Choroid plexus epithelial cell (primary cell): Measurements from ENCODE around the gene TRABD.

ENCODE experiments used
- DNase-seq: peaks from one replicate; pipeline ENCODE4 v3.0.0-alpha.2; 2010; ENCODE audit warnings: low read depth
- H3K4me3 ChIP-seq: 2 replicates; pipeline ENCODE4 v1.5.1; 2011; ENCODE audit warnings: low read depth, mild to moderate bottlenecking, control low read depth, low read length, moderate library complexity
- CTCF ChIP-seq: conservative IDR thresholded peaks from 2 replicates; pipeline ENCODE4 v1.5.1; 2011; ENCODE audit warnings: low read depth, mild to moderate bottlenecking, control low read depth, inconsistent platforms, low read length, moderate library complexity

The TRABD gene

GRCh38 chr22:50210378-50211139 lies 24.8 kb downstream of the TRABD start:
- no peak overlapping the region for H3K4me3 ChIP-seq
- no peak for DNase-seq
- TF ChIP-seq CTCF = no peak

GRCh38 chr22:50211147-50211546 lies 25.4 kb downstream of the TRABD start:
- TF ChIP-seq CTCF = no peak
- DNase-seq = no peak
- no peak overlapping the region for H3K4me3 ChIP-seq

- H3K4me3 ChIP-seq = no peak overlapping the region
- no peak for DNase-seq
- TF ChIP-seq CTCF = no peak
Observed at GRCh38 chr22:50213263-50213662, 27.6 kb downstream of the TRABD start.

- no peak for DNase-seq
- no peak overlapping the region for H3K4me3 ChIP-seq
- no peak for TF ChIP-seq CTCF
Observed at GRCh38 chr22:50215297-50216054, 29.8 kb downstream of the TRABD start.

GRCh38 chr22:50216055-50216683 lies 30.5 kb downstream of the TRABD start:
- no peak overlapping the region for H3K4me3 ChIP-seq
- DNase-seq = no peak
- no peak for TF ChIP-seq CTCF

- no peak overlapping the region for H3K4me3 ChIP-seq
- DNase-seq = no peak
- TF ChIP-seq CTCF = no peak
Observed at GRCh38 chr22:50216684-50217520, 31.2 kb downstream of the TRABD start.
